GM03348 (cell line): ENCODE measurements around the gene CMTR1.
"Not testable (repeated sequence)": the region's sequence is repeated elsewhere in the genome, so short reads cannot be mapped to it uniquely, and the experiment has no call there.

ENCODE experiments used
- DNase-seq: peaks from one replicate; pipeline ENCODE4 v3.0.0; 2012; ENCODE audit warnings: low spot score

The CMTR1 gene

GRCh38 chr6:37435816-37436215, 2.8 kb downstream of the CMTR1 start:
- DNase-seq: no peak

DNA sequence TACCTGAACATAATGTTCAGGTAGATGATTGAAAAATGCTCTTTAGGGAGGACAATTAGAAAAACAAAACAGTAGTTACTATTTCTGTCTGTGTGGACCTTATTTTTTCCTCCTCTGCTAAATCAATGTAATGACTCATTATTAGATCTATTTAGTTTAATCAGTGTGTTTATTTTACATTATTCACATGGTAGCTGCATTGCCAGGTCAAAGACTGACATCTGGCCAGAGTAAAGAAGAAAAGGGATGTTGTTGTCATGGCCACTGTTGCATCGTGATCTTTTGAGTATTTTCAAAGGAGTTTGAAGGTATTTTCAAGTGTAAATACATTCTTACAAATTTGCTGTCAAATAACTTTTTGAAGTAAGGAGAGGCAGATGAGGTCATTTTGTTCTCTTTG, 5.9 kb downstream of the CMTR1 start:
- no peak for DNase-seq

DNA sequence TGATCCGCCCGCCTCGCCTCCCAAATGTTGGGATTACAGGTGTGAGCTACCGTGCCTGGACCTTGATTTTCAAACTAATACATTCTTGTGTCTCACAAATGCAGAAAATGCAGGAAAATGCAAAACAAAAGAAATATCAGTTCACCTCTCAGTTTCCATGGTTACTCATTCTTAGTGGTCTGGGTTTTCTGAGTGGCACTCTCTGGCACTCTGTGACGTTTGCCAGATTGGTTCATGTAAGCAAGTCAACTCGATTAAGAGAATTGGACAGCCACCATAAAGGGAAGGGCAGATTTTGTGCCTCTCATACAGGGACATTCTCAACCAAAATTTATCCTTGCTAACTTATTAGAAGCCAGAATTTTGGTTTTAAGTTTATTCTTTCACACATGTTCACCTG, 8.6 kb downstream of the CMTR1 start:
- DNase-seq: no peak

DNA sequence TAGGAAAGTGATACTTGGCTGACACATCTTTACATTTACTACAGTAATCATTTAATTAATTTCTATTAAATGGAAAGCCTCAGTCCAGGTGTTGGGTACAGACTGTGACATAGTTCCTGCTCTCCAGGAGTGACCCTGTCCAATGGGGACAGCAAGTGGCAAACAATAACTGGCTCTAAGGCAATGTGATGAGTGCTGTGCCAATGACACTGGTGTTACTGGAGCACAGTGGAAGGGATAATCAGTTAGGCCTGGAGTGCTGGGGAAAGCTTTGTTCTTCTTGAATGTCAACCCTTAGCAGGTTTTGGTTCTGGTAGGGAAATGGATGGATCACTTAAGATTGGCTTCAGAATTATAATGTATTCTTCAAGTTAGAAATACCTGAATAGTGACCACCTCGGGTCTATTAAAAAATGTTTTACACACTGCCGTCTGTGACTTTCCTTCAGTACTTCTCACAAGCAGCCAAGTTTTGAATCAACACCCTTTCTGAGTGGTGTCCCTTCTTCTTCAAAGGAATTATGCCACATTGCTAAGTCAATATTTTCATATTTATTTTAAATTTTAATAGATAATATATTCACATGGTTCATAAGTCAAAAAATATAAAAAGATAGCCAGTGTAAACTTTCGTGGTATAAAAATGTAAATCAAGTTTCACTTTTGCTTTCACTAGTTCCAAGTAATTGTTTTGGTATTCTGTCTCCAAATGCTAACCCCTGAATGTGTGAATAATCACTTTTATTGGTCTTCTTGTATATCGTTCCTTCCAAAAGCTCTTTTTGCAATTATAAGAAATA, 9.6 kb downstream of the CMTR1 start:
- no peak for DNase-seq

GRCh38 chr6:37443216-37443542, 10.2 kb downstream of the CMTR1 start:
- DNase-seq: not testable (repeated sequence)

DNA sequence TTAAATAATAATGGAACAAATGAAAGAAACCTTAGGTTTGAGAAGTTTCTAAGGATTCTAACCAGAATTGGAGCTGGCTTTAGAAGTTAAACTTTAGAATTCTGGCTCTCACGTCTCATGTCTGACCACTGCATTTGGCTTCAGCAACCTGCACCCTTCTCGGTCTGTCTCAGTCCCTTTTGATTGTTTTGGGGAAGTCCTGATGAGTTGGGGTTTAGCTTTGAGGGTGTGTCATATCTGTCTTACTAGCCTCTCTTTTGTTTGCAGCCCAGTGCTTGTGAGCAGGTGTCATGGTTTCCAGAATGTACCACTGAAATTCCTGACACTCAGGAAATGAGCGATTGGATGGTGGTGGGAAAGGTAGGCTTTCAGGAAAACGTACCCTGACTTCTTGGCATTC, 17.0 kb downstream of the CMTR1 start:
- DNase-seq: no peak

DNA sequence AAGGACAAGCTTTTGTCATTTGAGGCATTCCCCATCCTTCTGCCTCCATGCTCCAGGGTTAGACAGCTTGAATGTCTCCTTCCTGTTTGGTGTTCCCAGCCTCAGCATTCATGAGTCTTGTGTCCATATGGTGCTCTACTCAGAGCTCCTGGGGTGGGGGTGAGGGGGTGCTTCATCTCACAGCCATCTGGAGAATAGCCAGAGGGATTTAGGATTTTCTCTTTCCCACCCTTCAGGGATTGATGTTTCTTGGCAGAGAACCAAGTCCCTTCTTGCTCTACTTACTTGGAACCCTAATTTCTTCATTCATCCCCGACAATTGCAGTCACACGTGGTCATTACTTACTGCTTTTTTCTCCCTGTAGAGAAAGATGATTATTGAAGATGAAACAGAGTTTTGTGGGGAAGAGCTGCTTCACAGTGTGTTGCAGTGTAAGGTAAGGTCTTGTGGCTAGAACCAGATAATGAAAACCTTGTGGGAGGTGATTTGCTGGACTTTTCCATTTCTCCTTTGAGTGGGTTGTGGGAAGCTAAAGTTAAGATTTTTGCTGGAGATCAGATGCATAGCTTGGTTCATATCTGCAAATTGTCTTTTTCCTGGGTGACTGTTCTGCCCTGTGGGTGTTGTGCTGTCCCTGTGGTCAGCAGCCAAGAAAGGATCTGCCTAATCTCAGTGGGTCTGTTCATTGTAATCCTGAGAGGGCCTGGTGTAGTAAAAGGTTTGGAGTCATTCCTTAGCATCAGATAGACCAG, 18.6 kb downstream of the CMTR1 start:
- no peak for DNase-seq

- no peak for DNase-seq
Measured at GRCh38 chr6:37452522-37452921, 19.5 kb downstream of the CMTR1 start.

DNA sequence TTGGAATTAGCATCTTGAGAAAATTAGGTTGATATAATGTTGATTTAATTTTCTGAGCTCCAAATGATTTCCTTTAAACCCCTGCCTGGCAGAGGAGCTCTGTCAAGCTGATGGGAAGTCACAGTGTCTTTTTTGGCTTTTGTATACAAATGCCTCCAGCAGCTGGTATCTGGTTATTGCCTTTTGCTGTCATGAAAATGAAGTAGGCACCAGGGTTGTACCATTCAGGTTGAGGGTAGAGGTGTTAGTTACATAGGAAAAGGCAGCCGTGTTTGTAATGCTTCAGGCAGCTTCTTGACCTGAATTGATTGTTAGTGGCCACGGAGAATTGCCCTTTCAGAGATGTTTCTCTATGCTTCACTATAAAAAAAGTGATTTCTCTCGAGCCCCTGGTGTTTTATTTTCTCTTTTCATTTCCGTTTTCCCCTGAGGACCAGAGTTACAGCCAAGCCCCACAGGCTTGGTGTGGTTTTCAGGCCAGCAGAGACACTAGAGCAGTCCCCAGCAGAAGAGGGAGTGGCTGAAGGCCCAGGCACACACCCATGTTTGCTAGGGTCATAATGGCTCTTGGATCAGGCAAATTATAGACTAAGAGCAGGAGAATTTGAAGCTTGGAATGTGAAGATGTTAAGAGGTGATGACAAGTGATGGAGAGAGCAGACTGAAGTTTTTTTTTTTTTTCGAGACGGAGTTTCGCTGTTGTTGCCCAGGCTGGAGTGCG, 21.6 kb downstream of the CMTR1 start:
- peak; percentile 37 for DNase-seq

DNA sequence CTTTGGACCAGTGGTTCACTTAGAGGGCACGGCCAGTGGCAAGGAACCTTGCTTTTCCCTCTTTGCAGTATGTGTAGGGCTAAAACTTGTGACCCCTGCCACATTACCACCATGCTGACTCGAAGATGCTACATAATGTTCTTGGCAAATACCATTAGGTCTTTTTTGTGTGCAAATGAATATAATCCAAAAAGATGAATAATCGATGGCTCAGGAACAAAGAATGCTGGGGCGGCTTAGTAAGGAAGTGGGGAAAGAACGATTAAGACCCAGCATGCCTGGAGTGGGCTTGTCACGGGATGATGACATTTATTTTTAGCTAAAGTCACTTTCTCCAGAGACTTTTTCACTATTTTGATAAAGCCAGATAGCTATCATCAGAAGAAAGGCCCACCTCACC, 23.1 kb downstream of the CMTR1 start:
- DNase-seq: peak; percentile 81

GRCh38 chr6:37456816-37457560, 24.0 kb downstream of the CMTR1 start:
- DNase-seq: peak; percentile 89

DNA sequence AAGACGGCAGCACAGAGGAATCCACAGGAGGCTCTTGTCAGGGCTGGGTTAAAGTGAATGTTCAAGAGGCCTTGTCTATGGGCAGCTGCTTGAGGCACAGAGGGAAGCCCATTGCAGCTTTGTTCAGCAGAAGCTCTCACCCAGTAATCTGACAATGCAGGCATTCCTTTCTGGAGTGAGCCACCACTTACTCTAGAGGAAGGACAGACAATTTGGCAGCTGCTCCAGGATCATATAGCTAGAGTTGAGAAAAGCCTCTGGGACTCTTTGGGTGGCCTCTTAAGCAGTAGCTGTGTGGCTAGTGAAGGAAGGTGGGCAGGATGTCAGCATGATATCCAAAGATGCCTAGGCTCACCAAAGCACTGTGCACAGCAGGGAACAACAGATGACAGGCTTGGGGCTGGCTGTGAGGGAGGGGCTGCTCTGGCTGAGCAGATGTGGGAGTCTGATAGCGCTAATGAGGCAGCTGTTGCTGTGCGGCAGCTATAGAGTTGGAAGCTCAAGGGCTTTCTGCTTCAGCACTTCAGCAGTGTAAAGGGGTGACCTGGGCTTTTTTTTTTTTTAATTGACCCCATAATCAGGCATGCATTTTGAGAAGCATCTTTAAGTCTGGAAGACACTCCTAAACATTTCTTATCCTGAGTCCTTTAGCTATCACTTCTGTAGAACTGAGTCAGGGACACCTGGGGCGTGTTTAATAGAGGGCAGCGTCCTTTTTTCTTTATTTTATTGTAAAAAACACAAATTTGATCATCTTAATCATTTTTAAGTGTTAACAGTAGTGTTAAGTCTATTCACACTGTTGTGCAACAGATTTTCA, 27.2 kb downstream of the CMTR1 start:
- no peak for DNase-seq

GRCh38 chr6:37460805-37461204, 27.8 kb downstream of the CMTR1 start:
- DNase-seq: no peak

DNA sequence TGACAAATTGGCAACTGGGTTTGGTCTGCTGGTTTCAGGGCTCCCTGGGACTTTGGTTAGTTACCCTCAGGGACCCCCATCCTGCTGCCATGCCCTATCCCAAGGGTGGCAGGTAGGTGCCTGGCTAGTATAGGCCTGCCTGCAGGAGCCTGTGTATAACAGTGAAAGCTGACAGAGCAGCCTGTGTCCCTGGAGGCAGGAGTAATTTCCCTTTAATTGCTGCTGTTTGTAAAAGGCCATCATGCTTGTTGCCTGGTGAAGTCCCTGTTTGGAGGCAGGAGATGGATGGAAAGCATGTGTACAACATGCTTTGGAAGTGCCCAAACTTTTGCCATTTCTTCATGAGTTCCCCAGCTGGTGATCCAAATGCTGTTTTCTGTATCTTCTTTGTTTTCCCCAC, 30.1 kb downstream of the CMTR1 start:
- no peak for DNase-seq

DNA sequence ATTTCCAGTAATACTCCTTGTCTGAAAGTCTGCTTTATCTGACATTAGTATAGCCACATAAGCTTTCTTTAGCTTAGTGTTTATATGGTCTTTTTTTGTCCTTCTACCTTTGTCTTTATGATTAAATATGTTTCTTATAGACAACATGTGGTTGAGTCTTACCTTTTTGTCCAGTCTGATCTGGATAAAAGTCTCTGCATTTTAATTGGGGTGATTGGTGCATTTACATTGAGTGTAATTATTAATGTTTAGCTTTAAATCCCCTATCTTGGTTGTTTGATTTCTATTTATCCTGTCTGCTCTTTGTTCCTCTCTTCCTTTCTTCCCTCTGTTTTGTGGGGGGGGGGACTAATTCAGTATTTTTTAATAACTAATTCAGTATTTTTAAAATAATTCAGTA, 34.7 kb downstream of the CMTR1 start:
- no peak for DNase-seq

DNA sequence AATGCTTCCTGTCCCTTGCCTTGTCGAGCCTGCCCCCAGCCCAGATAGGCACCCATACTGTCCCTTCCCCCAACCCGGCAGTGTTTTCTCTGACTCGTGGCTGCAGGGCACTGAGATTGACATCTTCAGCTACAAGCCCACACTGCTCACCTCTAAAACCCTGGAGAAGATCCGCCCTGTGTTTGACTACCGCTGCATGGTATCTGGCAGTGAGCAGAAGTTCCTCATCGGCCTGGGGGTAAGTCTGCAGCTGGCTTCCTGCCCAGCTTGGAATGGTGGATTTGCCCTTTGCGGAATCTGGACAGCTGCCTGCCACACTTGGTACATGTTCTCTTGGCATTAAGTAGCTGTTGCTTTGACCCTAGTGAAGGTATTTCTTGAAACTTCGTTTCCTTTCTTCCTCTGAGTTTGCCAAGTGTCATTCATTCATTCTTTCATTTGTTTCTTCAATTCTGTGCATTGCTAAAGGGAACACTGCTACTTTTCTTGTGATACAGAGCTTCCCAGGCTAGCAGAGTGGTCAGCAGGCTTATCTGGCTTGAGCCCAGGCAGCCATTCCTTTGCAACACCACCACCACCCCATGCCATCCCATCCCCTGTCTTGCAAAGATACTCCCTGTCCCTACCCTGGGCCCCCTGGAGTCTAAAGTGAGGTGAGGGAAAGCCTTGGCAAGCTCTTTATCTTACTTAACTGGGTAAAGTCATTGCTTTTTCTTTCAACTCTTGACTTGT, 40.5 kb downstream of the CMTR1 start:
- no peak for DNase-seq

GRCh38 chr6:37474316-37474715, 41.3 kb downstream of the CMTR1 start:
- DNase-seq: no peak

DNA sequence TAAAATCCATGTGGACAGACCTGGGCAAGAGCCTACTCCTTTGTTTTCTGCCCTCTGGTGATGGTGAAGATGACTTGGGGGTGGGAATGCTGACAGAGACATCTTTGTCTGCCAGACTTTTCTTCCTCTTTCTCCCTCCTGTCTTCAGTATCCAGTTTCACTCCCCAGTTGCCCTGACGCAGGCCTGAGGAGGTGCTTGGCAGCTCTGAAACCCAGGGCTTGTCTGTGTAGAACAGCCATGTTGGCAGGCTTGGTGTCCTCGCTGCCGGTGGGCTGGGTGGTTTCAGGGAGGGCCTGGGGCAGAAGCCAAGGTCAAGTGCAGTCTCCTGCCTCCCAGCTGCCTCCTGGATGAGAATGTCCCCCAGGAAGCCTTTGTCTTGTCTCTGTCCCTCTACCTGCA, 44.2 kb downstream of the CMTR1 start:
- no peak for DNase-seq

GRCh38 chr6:37477656-37478435, 44.8 kb downstream of the CMTR1 start:
- no peak for DNase-seq

DNA sequence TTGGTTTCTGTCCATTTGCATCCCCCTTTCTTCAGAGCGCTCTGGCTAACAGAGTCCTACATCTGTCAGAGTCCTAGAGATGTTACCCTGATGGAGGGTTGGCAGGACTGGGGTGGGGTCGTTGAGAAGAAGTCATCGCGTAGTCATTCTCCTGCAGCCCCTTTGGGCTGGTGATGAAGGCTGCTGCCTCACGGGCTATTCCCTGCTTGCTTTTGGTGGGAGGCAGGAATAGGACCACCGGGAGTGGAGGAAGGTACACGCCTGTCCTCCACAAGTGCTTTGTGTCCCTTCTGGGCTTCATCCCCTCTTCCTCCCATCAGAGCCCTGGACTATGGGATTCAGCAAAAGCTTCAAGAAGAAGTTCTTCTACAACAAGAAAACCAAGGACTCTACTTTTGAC, 45.8 kb downstream of the CMTR1 start:
- no peak for DNase-seq
